Measurements from ENCODE around the gene MYO1H. TPM values are rescaled to one million over a fixed set of nuclear protein-coding genes. Genes with fewer than 3 reads are reported as not detected.
"Not testable (repeated sequence)": the region's sequence is repeated elsewhere in the genome, so short reads cannot be mapped to it uniquely, and the experiment has no call there.

MYO1H gene
- total RNA-seq, 4 donors from 2014 or later = 0.13 to 0.88 (median 0.67) TPM; not detected in 1

GRCh38 chr12:109439181-109439580 lies 91.5 kb downstream of the MYO1H start:
- Histone ChIP-seq H3K4me3 (replicated peaks in 1 of 3) (no peak overlapping the region), H3K27me3 (no peaks in the 10 kb centered on the region), H3K4me1 (peaks cover 45 to 60% of the 10 kb centered on the region in 2 donors), H3K36me3 (no peaks in the 10 kb centered on the region), H3K27ac (peak overlapping the region; percentile 38 to 62 (median 44)), H3K9me3 (no peaks in the 10 kb centered on the region)
- 70 to 72% methylated on average over 6 of the region's 6 CpGs for WGBS, 2 donors
- TF ChIP-seq POLR2A (IDR thresholded peaks at IDR 0.05) (no peak), CTCF (IDR thresholded peaks at IDR 0.05) (no peak)
- peak in 1 of 2 donors; percentile 29 for DNase-seq
- intact Hi-C loops (cut with DNase I) = no loop called here

- H3K27ac ChIP-seq = peak overlapping the region; percentile 50 to 62 (median 50)
- H3K27me3 ChIP-seq; H3K36me3 ChIP-seq; H3K9me3 ChIP-seq; intact Hi-C loops (cut with DNase I); H3K4me3 ChIP-seq (replicated peaks in 1 of 3): not testable (repeated sequence)
- WGBS, 2 donors = 43 to 53% methylated on average over 13 of the region's 13 CpGs
- peak; percentile 60 to 71 for DNase-seq
- H3K4me1 ChIP-seq = peaks cover 46 to 60% of the 10 kb centered on the region in 2 donors
Measured at GRCh38 chr12:109439951-109440350, 92.3 kb downstream of the MYO1H start.

GRCh38 chr12:109440851-109441490 lies 93.3 kb downstream of the MYO1H start:
- Histone ChIP-seq H3K27me3 (no peaks in the 10 kb centered on the region), H3K4me1 (peaks cover 37 to 54% of the 10 kb centered on the region in 2 donors), H3K27ac (peak overlapping the region; percentile 50 to 62 (median 50)), H3K4me3 (replicated peaks in 1 of 3) (no peak overlapping the region), H3K36me3 (no peaks in the 10 kb centered on the region), H3K9me3 (no peaks in the 10 kb centered on the region)
- WGBS, 2 donors = 49 to 54% methylated on average over 9 of the region's 9 CpGs
- peak in 1 of 2 donors; percentile 38 for DNase-seq
- TF ChIP-seq POLR2A (IDR thresholded peaks at IDR 0.05) = no peak
- TF ChIP-seq CTCF (IDR thresholded peaks at IDR 0.05) = no peak
- intact Hi-C loops (cut with DNase I) = no loop called here

- peak in 5 of 6 experiments; percentile 47 to 92 (median 49) for TF ChIP-seq CTCF (IDR thresholded peaks at IDR 0.05)
- TF ChIP-seq POLR2A (IDR thresholded peaks at IDR 0.05) = no peak
- Histone ChIP-seq H3K4me1 (peaks cover 28 to 40% of the 10 kb centered on the region in 2 donors), H3K27me3 (no peaks in the 10 kb centered on the region), H3K4me3 (replicated peaks in 1 of 3) (no peak overlapping the region), H3K9me3 (no peaks in the 10 kb centered on the region), H3K27ac (peak overlapping the region; percentile 61 to 90 (median 77)), H3K36me3 (peaks cover 0 to 17% of the 10 kb centered on the region in 2 donors)
- 21 to 35% methylated on average over 5 of the region's 5 CpGs for WGBS, 2 donors
- intact Hi-C loops (cut with DNase I) = no loop called here
- peak; percentile 80 to 82 for DNase-seq
Measured at GRCh38 chr12:109443794-109444193, 96.1 kb downstream of the MYO1H start.

- H3K4me1 ChIP-seq = peaks cover 26 to 35% of the 10 kb centered on the region in 2 donors
- no peaks in the 10 kb centered on the region for H3K27me3 ChIP-seq
- peaks cover 0 to 17% of the 10 kb centered on the region in 2 donors for H3K36me3 ChIP-seq
- H3K9me3 ChIP-seq = no peaks in the 10 kb centered on the region
- intact Hi-C loops (cut with DNase I) = no loop called here
- TF ChIP-seq CTCF (IDR thresholded peaks at IDR 0.05) = no peak
- no peak overlapping the region for H3K4me3 ChIP-seq (replicated peaks in 1 of 3)
- peak overlapping the region; percentile 61 to 90 (median 77) for H3K27ac ChIP-seq
- DNase-seq = peak; percentile 56 to 61
- WGBS, 2 donors = 18 to 39% methylated on average over 6 of the region's 6 CpGs
Measured at GRCh38 chr12:109444259-109444658, 96.6 kb downstream of the MYO1H start.
